GM23338 (cell line): ENCODE data around the gene NDUFAF8. TPM values are rescaled to one million over a fixed set of nuclear protein-coding genes. Genes with fewer than 3 reads are reported as not detected.

ENCODE experiments used
- ATAC-seq: fragments of 200-7000 bp; cut with Tn5 transposase; 3 replicates; pipeline ENCODE4 v1.9.1; 2020
- DNase-seq: peaks from one replicate; pipeline ENCODE4 v3.0.0-alpha.2; 2015; ENCODE audit warnings: low spot score
- H2AFZ ChIP-seq: fragments of 200-600 bp; sonication (generic); 2 replicates; pipeline ENCODE4 v1.8.0; 2016; ENCODE audit warnings: antibody characterized with exemption, mild to moderate bottlenecking, moderate library complexity
- H3F3A ChIP-seq: fragments of 200-600 bp; sonication (generic); replicated peaks from 2 replicates; pipeline ENCODE4 v1.8.0; 2017; ENCODE audit warnings: antibody characterized with exemption, mixed run types, low read depth
- H3K27ac ChIP-seq: fragments of 200-600 bp; sonication (generic); 2 replicates; pipeline ENCODE4 v1.6.1; 2016; ENCODE audit warnings: low read depth
- H3K27me3 ChIP-seq: fragments of 200-600 bp; sonication (generic); 2 replicates; pipeline ENCODE4 v1.8.0; 2016; ENCODE audit warnings: mild to moderate bottlenecking, mixed run types, moderate library complexity; ENCODE audit not compliant: insufficient read depth
- H3K36me3 ChIP-seq: fragments of 200-600 bp; sonication (generic); 2 replicates; pipeline ENCODE4 v1.8.0; 2016; ENCODE audit warnings: mild to moderate bottlenecking; ENCODE audit not compliant: insufficient read depth
- H3K4me1 ChIP-seq: fragments of 200-600 bp; sonication (generic); 2 replicates; pipeline ENCODE4 v1.8.0; 2016; ENCODE audit warnings: mild to moderate bottlenecking, moderate library complexity; ENCODE audit not compliant: insufficient read depth
- H3K4me2 ChIP-seq: fragments of 200-600 bp; sonication (generic); 2 replicates; pipeline ENCODE4 v1.7.1; 2017; ENCODE audit warnings: mixed run types
- H3K4me3 ChIP-seq: fragments of 200-600 bp; sonication (generic); 2 replicates; pipeline ENCODE4 v1.6.1; 2016; ENCODE audit warnings: mixed run types
- H3K79me2 ChIP-seq: fragments of 200-600 bp; sonication (generic); replicated peaks from 2 replicates; pipeline ENCODE4 v1.8.0; 2017; ENCODE audit warnings: mild to moderate bottlenecking; ENCODE audit not compliant: insufficient read depth
- H3K9me2 ChIP-seq: fragments of 200-600 bp; sonication (generic); 2 replicates; pipeline ENCODE4 v1.8.0; 2017; ENCODE audit not compliant: insufficient read depth
- H4K20me1 ChIP-seq: fragments of 200-600 bp; sonication (generic); replicated peaks from 2 replicates; pipeline ENCODE4 v1.8.0; 2017; ENCODE audit warnings: mild to moderate bottlenecking; ENCODE audit not compliant: insufficient read depth
- H3K27ac Mint-ChIP-seq: 2 replicates; pipeline ENCODE4 v1.8.0; 2020; ENCODE audit warnings: inconsistent platforms, mild to moderate bottlenecking, moderate library complexity, mixed read lengths
- H3K27me3 Mint-ChIP-seq: 3 replicates; pipeline ENCODE4 v1.8.0; 2022; ENCODE audit warnings: low read depth, mild to moderate bottlenecking, moderate library complexity, mixed read lengths, inconsistent platforms; ENCODE audit not compliant: insufficient read depth, poor library complexity
- H3K36me3 Mint-ChIP-seq: 3 replicates; pipeline ENCODE4 v1.8.0; 2021; ENCODE audit warnings: low read depth, mild to moderate bottlenecking, inconsistent platforms, moderate library complexity, mixed read lengths
- H3K4me1 Mint-ChIP-seq: 3 replicates; pipeline ENCODE4 v1.8.0; 2020; ENCODE audit warnings: mild to moderate bottlenecking, inconsistent platforms, mixed read lengths
- H3K4me3 Mint-ChIP-seq: 3 replicates; pipeline ENCODE4 v1.8.0; 2021; ENCODE audit warnings: moderate library complexity, mild to moderate bottlenecking, inconsistent platforms, mixed read lengths
- H3K9me3 Mint-ChIP-seq: 3 replicates; pipeline ENCODE4 v1.8.0; 2020; ENCODE audit warnings: moderate library complexity, mild to moderate bottlenecking, inconsistent platforms, mixed read lengths
- CREB1 ChIP-seq: fragments of 250-450 bp; sonication (Bioruptor Pico); IDR thresholded peaks from 2 replicates; pipeline ENCODE4 v1.5.0; 2020; ENCODE audit warnings: low read depth, mild to moderate bottlenecking, moderate library complexity
- CTCF ChIP-seq, 2 experiments: fragments of 200-600 bp in 1 of 2; sonication (generic) in 1 of 2; conservative IDR thresholded peaks; 2 replicates each; pipeline versions ENCODE4 v1.5.1 to v1.6.1; 2016 to 2017; ENCODE audit warnings: antibody characterized with exemption in 2 of 2, low read depth in 2 of 2, mild to moderate bottlenecking in 2 of 2, moderate library complexity in 1 of 2
- ETS1 ChIP-seq: IDR thresholded peaks from 2 replicates; pipeline ENCODE4 v1.6.1; 2016; ENCODE audit warnings: antibody characterized with exemption
- EZH2phosphoT487 ChIP-seq: fragments of 200-600 bp; sonication (generic); IDR thresholded peaks from one replicate; pipeline ENCODE4 v1.8.1; 2018; ENCODE audit warnings: antibody characterized with exemption; ENCODE audit not compliant: unreplicated experiment
- JUNB ChIP-seq: IDR thresholded peaks from one replicate; pipeline ENCODE4 v1.6.1; 2016; ENCODE audit warnings: antibody characterized with exemption; ENCODE audit not compliant: unreplicated experiment
- STAT1 ChIP-seq: IDR thresholded peaks from one replicate; pipeline ENCODE4 v1.6.1; 2016; ENCODE audit warnings: antibody characterized with exemption; ENCODE audit not compliant: unreplicated experiment
- ZNF462 ChIP-seq: fragments of 250-450 bp; sonication (Bioruptor Pico); IDR thresholded peaks from 2 replicates; pipeline ENCODE4 v1.5.0; 2020; ENCODE audit warnings: mild to moderate bottlenecking, moderate library complexity
- polyA plus RNA-seq: library from polyadenylated mRNA; unstranded; fragments of >200 nt; fragmentation: Nextera tagmentation; extraction: Ambion mirVana; gene quantifications from 2 replicates; pipeline ENCODE4 v1.2.1, GENCODE V29; 2016
- total RNA-seq: library from RNA; depleted of rRNA; stranded (reverse); fragments of >200 nt; shearing (Covaris generic); gene quantifications from 2 replicates; pipeline ENCODE4 v1.2.3, GENCODE V29; 2014

The NDUFAF8 gene
- total and polyA plus RNA-seq, 2 experiments from 2014 or later: 21.5 to 156 TPM

DNA sequence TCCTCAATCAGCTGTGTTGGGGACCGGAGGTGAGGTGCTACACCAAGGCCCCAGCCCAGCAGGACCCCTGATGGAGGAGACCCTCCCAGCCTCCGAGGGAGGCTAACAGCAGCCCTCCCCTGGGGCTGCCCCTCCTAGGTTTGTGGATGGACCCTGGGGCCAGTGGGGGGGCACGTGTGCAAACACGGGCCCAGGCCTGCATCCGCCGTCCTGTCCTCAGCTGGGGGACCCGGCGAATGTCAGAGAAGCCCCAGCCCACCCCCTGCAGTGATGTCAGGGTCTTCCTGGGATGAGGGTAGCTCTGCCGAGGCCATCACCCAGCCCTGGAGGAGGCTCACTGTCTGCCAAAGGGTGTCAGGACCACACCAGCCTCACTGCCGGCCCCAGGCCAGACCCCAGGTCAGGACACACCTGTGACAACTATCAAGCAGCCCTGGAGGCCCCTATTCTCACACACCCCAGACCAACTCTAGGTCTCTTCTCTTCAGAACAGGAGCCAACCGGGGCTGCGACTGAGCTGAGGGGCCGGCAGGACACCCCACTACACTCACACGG is 43.1 kb upstream of the NDUFAF8 start:
- Histone ChIP-seq H3K79me2 (no peaks in the 10 kb centered on the region), H4K20me1 (no peaks in the 10 kb centered on the region), H3K4me1 (no peaks in the 10 kb centered on the region), H3K27me3 (no peaks in the 10 kb centered on the region), H3K4me3 (no peak overlapping the region), H3K36me3 (no peaks in the 10 kb centered on the region; the same call in 1 of the 2 replicates), H2AFZ (no peak overlapping the region), H3K4me2 (no peak overlapping the region), H3F3A (no peaks in the 10 kb centered on the region), H3K27ac (no peak overlapping the region), H3K9me2 (no peaks in the 10 kb centered on the region)
- Mint-ChIP-seq H3K9me3 (no peaks in the 10 kb centered on the region), H3K27ac (no peak overlapping the region), H3K4me3 (no peak overlapping the region), H3K4me1 (no peaks in the 10 kb centered on the region), H3K27me3 (peaks cover 2% of the 10 kb centered on the region), H3K36me3 (peaks cover 9% of the 10 kb centered on the region; the same call in 1 of the 3 replicates)
- ATAC-seq (no peak), DNase-seq (no peak)
- TF ChIP-seq CTCF (conservative IDR thresholded peaks at IDR 0.05; ENCODE audit: low read depth in 2 of 2): no peak
- no peak for TF ChIP-seq CREB1 (CRISPR knock-in tag)

- no peaks in the 10 kb centered on the region for H3F3A ChIP-seq
- no peak overlapping the region for H3K27ac Mint-ChIP-seq
- no peak overlapping the region for H3K27ac ChIP-seq
- no peak for DNase-seq
- H3K79me2 ChIP-seq: no peaks in the 10 kb centered on the region
- no peaks in the 10 kb centered on the region; the same call in 1 of the 2 replicates for H3K36me3 ChIP-seq
- no peak overlapping the region for H3K4me3 Mint-ChIP-seq
- H3K9me2 ChIP-seq: no peaks in the 10 kb centered on the region
- no peak overlapping the region for H3K4me3 ChIP-seq
- H3K36me3 Mint-ChIP-seq: peaks cover 12% of the 10 kb centered on the region; the same call in 2 of the 3 replicates
- no peaks in the 10 kb centered on the region for H3K4me1 ChIP-seq
- H4K20me1 ChIP-seq: no peaks in the 10 kb centered on the region
- ATAC-seq: no peak
- no peaks in the 10 kb centered on the region for H3K4me1 Mint-ChIP-seq
- no peak overlapping the region for H2AFZ ChIP-seq
- no peaks in the 10 kb centered on the region for H3K9me3 Mint-ChIP-seq
- H3K27me3 ChIP-seq: no peaks in the 10 kb centered on the region
- H3K4me2 ChIP-seq: no peak overlapping the region
- H3K27me3 Mint-ChIP-seq: peaks cover 2% of the 10 kb centered on the region
- no peak for TF ChIP-seq CREB1 (CRISPR knock-in tag)
- no peak for TF ChIP-seq ZNF462 (CRISPR knock-in tag)
- TF ChIP-seq JUNB: no peak
- no peak for TF ChIP-seq EZH2phosphoT487
- TF ChIP-seq CTCF (conservative IDR thresholded peaks at IDR 0.05; ENCODE audit: low read depth in 2 of 2): no peak
- no peak for TF ChIP-seq STAT1
- TF ChIP-seq ETS1: no peak
These were observed 42.4 kb upstream of the NDUFAF8 start for GRCh38 chr17:81196505-81197408.
